Panc1 (cell line): ENCODE data around the gene CHRNE. TPM values are rescaled to one million over a fixed set of nuclear protein-coding genes. Genes with fewer than 3 reads are reported as not detected.

Experiments used
- ATAC-seq: fragments of 200-7000 bp; cut with Tn5 transposase; 2 replicates; pipeline ENCODE4 v1.9.1; 2020; ENCODE audit warnings: mild to moderate bottlenecking, moderate library complexity
- BruUV-seq: library from RNA; stranded (reverse); fragments of 400-500 nt; replicated peaks from 2 replicates; lab custom pipeline; 2021; lab: Mats Ljungman, UMichigan
- CTCF ChIA-PET: fragments of 300-600 bp; sonication (Branson Sonifier 250); formaldehyde crosslinking; loops from one replicate; lab custom pipeline; 2022; ENCODE audit warnings: antibody characterized with exemption; lab: Charles Lee
- POLR2A ChIA-PET: fragments of 300-600 bp; sonication (Branson Sonifier 250); formaldehyde crosslinking; loops from one replicate; lab custom pipeline; 2022; ENCODE audit warnings: antibody characterized with exemption; lab: Charles Lee
- DNase-seq: peaks from one replicate; pipeline ENCODE4 v3.0.0-alpha.2; 2010; ENCODE audit warnings: low read depth, low spot score
- H3K27ac ChIP-seq: 2 replicates; pipeline ENCODE4 v1.5.1; 2011; ENCODE audit warnings: mild to moderate bottlenecking, low read length, inconsistent platforms
- H3K27me3 ChIP-seq: fragments of 200-500 bp; sonication (Bioruptor generic); 2 replicates; pipeline ENCODE4 v1.6.0; 2014; ENCODE audit warnings: low read length, inconsistent platforms; ENCODE audit not compliant: control insufficient read depth, insufficient read depth
- H3K36me3 ChIP-seq: fragments of 200-500 bp; sonication (Bioruptor generic); 2 replicates; pipeline ENCODE4 v1.5.1; 2014; ENCODE audit warnings: inconsistent platforms, mild to moderate bottlenecking, low read length, moderate library complexity; ENCODE audit not compliant: control insufficient read depth, insufficient read depth
- H3K4me1 ChIP-seq: 2 replicates; pipeline ENCODE4 v1.5.1; 2011; ENCODE audit warnings: inconsistent platforms, mild to moderate bottlenecking, low read length, moderate library complexity; ENCODE audit not compliant: control insufficient read depth, insufficient read depth
- H3K4me3 ChIP-seq, 2 experiments: 2 replicates each; pipeline ENCODE4 v1.5.1; 2011 to 2012; ENCODE audit warnings: low read depth in 2 of 2, low read length in 2 of 2, mild to moderate bottlenecking in 2 of 2, inconsistent platforms in 1 of 2, moderate library complexity in 1 of 2
- H3K9me3 ChIP-seq: fragments of 200-500 bp; sonication (Bioruptor generic); 2 replicates; pipeline ENCODE4 v1.5.1; 2014; ENCODE audit warnings: low read depth, mild to moderate bottlenecking, inconsistent platforms, low read length, moderate library complexity; ENCODE audit not compliant: control insufficient read depth, insufficient read depth
- POLR2AphosphoS5 ChIP-seq: IDR thresholded peaks from 2 replicates; pipeline ENCODE4 v1.6.1; 2012; ENCODE audit warnings: mild to moderate bottlenecking, low read depth, low read length, moderate library complexity
- SIN3A ChIP-seq: IDR thresholded peaks from 2 replicates; pipeline ENCODE4 v1.6.1; 2012; ENCODE audit warnings: low read depth, mild to moderate bottlenecking, low read length, moderate library complexity, borderline replicate concordance; ENCODE audit not compliant: insufficient read depth
- TCF7L2 ChIP-seq: IDR thresholded peaks from 2 replicates; pipeline ENCODE4 v1.6.1; 2011; ENCODE audit warnings: mild to moderate bottlenecking, low read depth, low read length, inconsistent platforms
- in situ Hi-C: cut with HindIII; loops from 2 replicates; pipeline ENCODE4 v1.10.0; 2016; ENCODE audit warnings: low sequenced_read_pairs, low pct_unique_long_range_greater_than_20kb
- intact Hi-C: fragments of 100-400 bp; cut with micrococcal nuclease; formaldehyde crosslinking; loops from one replicate; pipeline ENCODE4 v1.10.0; 2022; ENCODE audit not compliant: unreplicated experiment
- total RNA-seq: library from RNA; stranded (reverse); gene quantifications from one replicate; pipeline ENCODE4 v1.2.1, GENCODE V29; 2021; ENCODE audit not compliant: unreplicated experiment
- TF ChIP-seq, protein P1 (sequence below), 2 experiments: IDR thresholded peaks; 2 replicates each; pipeline ENCODE4 v1.6.1; 2011 to 2012; ENCODE audit warnings: low read depth in 2 of 2, control low read depth in 1 of 2, low read length in 1 of 2, mild to moderate bottlenecking in 1 of 2, moderate library complexity in 1 of 2; ENCODE audit not compliant: insufficient read depth in 1 of 2
- TF ChIP-seq, protein P2 (sequence below): fragments of 450-650 bp; IDR thresholded peaks from 2 replicates; pipeline ENCODE4 v1.5.1; 2017; ENCODE audit warnings: mild to moderate bottlenecking

Gene CHRNE
- total RNA-seq, 1 experiment from 2014 or later, result 0.13 TPM

DNA sequence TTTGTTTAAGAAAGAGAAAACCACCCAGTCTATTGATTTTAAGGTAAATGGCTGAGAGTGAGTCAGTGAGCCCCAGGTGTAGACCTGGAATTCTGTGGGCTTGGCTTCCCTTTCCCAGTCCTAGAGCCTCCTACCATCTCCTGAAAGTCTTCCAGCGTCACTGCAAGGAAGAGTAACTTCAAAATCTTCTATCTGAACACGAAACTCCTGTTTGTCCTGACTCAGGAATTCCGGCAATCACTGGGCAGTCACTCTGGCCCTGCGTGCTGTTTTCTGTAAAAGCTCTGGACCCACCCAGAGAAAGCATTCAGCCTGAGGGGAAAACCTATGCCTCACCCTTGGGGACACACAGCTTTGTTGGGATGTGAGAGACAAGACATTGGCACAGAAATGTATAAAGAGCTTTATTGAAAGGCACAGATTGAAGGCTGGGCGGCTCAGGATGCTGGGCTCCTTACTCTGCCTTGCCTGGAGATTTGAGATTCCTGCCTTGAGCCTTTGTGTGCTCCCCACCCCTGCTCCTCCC is 53.8 kb downstream of the CHRNE start:
- ChIA-PET POLR2A (no interaction called here), CTCF (no interaction called here)
- no peaks in the 10 kb centered on the region; the same call in 1 of the 2 replicates for H3K4me1 ChIP-seq
- intact Hi-C loops, result no loop called here
- no peaks in the 10 kb centered on the region for H3K27me3 ChIP-seq
- no peak overlapping the region for H3K27ac ChIP-seq
- TF ChIP-seq SIN3A (no peak), TCF7L2 (no peak), POLR2AphosphoS5 (no peak)
- TF ChIP-seq, protein P1, sequence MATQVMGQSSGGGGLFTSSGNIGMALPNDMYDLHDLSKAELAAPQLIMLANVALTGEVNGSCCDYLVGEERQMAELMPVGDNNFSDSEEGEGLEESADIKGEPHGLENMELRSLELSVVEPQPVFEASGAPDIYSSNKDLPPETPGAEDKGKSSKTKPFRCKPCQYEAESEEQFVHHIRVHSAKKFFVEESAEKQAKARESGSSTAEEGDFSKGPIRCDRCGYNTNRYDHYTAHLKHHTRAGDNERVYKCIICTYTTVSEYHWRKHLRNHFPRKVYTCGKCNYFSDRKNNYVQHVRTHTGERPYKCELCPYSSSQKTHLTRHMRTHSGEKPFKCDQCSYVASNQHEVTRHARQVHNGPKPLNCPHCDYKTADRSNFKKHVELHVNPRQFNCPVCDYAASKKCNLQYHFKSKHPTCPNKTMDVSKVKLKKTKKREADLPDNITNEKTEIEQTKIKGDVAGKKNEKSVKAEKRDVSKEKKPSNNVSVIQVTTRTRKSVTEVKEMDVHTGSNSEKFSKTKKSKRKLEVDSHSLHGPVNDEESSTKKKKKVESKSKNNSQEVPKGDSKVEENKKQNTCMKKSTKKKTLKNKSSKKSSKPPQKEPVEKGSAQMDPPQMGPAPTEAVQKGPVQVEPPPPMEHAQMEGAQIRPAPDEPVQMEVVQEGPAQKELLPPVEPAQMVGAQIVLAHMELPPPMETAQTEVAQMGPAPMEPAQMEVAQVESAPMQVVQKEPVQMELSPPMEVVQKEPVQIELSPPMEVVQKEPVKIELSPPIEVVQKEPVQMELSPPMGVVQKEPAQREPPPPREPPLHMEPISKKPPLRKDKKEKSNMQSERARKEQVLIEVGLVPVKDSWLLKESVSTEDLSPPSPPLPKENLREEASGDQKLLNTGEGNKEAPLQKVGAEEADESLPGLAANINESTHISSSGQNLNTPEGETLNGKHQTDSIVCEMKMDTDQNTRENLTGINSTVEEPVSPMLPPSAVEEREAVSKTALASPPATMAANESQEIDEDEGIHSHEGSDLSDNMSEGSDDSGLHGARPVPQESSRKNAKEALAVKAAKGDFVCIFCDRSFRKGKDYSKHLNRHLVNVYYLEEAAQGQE (IDR thresholded peaks at IDR 0.05; ENCODE audit: insufficient read depth in 1 of 2, low read depth in 2 of 2, low read length in 1 of 2), result no peak
- TF ChIP-seq, protein P2, sequence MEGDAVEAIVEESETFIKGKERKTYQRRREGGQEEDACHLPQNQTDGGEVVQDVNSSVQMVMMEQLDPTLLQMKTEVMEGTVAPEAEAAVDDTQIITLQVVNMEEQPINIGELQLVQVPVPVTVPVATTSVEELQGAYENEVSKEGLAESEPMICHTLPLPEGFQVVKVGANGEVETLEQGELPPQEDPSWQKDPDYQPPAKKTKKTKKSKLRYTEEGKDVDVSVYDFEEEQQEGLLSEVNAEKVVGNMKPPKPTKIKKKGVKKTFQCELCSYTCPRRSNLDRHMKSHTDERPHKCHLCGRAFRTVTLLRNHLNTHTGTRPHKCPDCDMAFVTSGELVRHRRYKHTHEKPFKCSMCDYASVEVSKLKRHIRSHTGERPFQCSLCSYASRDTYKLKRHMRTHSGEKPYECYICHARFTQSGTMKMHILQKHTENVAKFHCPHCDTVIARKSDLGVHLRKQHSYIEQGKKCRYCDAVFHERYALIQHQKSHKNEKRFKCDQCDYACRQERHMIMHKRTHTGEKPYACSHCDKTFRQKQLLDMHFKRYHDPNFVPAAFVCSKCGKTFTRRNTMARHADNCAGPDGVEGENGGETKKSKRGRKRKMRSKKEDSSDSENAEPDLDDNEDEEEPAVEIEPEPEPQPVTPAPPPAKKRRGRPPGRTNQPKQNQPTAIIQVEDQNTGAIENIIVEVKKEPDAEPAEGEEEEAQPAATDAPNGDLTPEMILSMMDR, result no peak
- H3K36me3 ChIP-seq, result no peaks in the 10 kb centered on the region
- in situ Hi-C loops, result no loop called here
- H3K9me3 ChIP-seq, result no peaks in the 10 kb centered on the region
- ATAC-seq, result no peak
- no TSS peak for BruUV-seq
- DNase-seq, result no peak
- no peak overlapping the region for H3K4me3 ChIP-seq

Other genes with a start within 250 kb of the CHRNE start
- 84.1 TPM for gene PELP1, start 199.0 kb downstream of the CHRNE start, total RNA-seq
- 39.2 TPM for gene ARRB2, start 192.5 kb downstream of the CHRNE start, total RNA-seq
- 12.5 TPM for gene MED11, start 171.7 kb downstream of the CHRNE start, total RNA-seq
- 0.28 TPM for gene ZMYND15, start 163.3 kb downstream of the CHRNE start, total RNA-seq
- gene CXCL16, start 163.2 kb downstream of the CHRNE start, total RNA-seq, result 5.3 TPM
- gene TM4SF5, start 131.2 kb downstream of the CHRNE start, total RNA-seq, result not detected
- gene VMO1, start 116.7 kb downstream of the CHRNE start, total RNA-seq, result 0.49 TPM
- not detected for gene GLTPD2, start 114.1 kb downstream of the CHRNE start, total RNA-seq
- 156 TPM for gene PSMB6, start 106.9 kb downstream of the CHRNE start, total RNA-seq
- 40.2 TPM for gene PLD2, start 95.9 kb downstream of the CHRNE start, total RNA-seq
- gene MINK1, start 69.8 kb downstream of the CHRNE start, total RNA-seq, result 78.2 TPM
- gene C17orf107, start 3.6 kb downstream of the CHRNE start, total RNA-seq, result 2.4 TPM
- 0.15 TPM for gene GP1BA, start 29.2 kb upstream of the CHRNE start, total RNA-seq
- gene SLC25A11, start 36.9 kb upstream of the CHRNE start, total RNA-seq, result 65.9 TPM
- 95.8 TPM for gene RNF167, start 37.2 kb upstream of the CHRNE start, total RNA-seq
- 1,074 TPM for gene PFN1, start 45.4 kb upstream of the CHRNE start, total RNA-seq
- gene ENO3, start 48.0 kb upstream of the CHRNE start, total RNA-seq, result 23.4 TPM
- 43.4 TPM for gene SPAG7, start 64.7 kb upstream of the CHRNE start, total RNA-seq
- gene CAMTA2, start 84.6 kb upstream of the CHRNE start, total RNA-seq, result 22.7 TPM
- gene INCA1, start 94.4 kb upstream of the CHRNE start, total RNA-seq, result 1.7 TPM
- 117 TPM for gene KIF1C, start 94.9 kb upstream of the CHRNE start, total RNA-seq
- 0.54 TPM for gene SLC52A1, start 132.3 kb upstream of the CHRNE start, total RNA-seq
- not detected for gene ZFP3, start 175.4 kb upstream of the CHRNE start, total RNA-seq
- 8.7 TPM for gene ZNF232, start 208.8 kb upstream of the CHRNE start, total RNA-seq
- gene USP6, start 212.9 kb upstream of the CHRNE start, total RNA-seq, result 0.08 TPM